HG02840 (cell line): ENCODE data around the gene MDH1B.

Experiments used
- ATAC-seq: cut with Tn5 transposase; IDR thresholded peaks from one replicate; pipeline ENCODE4 v1.9.1; 2021; ENCODE audit warnings: mild to moderate bottlenecking, moderate library complexity, moderate number of reproducible peaks; ENCODE audit not compliant: unreplicated experiment, low FRiP score

Gene MDH1B

DNA sequence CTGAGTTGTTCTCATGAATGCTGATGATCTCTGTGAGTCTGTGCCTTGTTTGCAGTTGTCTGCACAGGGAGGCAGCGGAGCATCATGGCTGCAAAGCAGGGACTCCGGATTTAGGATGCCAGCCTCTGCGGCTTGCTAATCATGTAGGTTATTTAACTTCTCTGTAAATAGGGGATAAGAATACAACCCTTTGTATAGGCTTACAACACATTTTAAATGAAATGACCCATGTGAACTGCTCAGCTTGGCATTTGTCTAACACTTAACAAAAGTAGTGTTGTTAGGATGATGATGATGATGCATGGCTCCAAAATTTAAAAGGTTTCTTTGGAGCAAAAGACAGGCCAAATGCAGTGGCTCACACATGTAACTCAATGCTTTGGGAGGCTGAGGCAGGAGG lies 66.3 kb downstream of the MDH1B start:
- no peak for ATAC-seq

DNA sequence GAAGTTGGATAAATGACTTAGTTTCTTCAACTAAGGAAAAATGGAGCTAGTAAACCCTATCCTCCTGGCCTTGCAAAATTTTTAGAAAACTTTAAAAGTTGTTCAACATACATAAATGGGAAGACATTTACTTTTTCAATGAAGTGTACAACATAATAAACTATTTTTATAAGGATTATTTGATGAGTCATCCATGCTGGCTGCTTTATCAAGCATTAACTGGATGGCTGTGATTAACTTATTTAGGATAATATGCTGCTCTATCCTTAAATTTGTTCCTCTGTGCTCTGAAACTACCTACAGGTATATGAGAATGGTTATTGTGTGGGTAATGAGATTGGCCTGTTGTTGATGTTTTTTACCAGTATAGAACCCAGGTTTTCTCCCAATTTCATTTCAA lies 68.2 kb downstream of the MDH1B start:
- ATAC-seq: no peak

DNA sequence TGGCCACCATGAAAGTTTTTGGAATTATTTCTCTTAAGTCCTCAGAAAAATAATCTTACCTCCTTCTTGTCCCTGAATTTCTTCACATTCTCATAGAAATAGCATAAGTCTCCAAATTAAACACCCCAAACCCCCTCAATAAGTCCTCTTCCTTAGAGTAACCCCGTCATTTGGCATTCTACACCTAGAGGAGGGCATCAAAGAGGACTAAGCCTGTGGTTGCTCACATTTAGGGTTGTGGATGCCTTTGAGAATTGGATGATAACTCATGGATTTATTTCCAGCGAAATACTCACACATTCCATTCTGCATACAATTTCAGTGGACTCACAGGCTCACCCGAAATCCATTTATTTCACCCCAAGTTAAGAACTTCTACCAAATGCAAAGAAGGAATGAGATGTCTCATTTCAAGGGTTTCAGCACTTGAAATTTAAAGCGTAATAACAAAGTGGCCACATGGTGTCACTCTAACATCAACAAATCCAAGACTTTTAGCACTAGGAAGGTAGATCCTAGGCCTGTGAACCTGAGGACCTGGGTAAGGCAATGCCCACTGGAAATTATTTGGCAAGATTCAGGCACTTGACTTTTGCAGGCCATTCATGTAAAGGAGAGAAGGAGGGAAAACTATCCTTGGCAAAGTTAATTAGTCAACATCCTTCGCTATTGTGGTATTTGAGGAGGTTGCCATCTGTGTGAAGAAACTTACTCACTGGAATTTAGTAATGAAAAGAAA lies 71.6 kb downstream of the MDH1B start:
- ATAC-seq: no peak

DNA sequence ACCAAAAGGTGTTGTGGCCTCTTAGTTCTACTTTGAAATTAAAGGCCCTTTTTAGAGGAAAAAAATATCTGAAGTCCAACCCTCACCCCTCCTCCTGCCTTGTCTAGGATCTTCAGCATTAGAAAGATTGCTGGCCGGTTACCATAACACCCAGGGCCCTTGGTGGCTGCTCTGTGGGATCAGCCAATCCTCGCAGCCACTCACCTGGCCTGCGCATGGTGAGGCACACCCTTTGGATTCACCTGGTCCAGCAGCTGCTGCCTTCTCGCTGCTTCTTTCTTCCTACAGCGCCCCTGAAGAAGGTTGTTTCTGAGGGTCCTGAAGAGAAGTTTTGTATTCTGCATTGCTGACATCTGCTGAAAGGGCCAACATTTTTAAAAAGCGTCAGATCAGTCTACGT lies 72.2 kb downstream of the MDH1B start:
- ATAC-seq: no peak

DNA sequence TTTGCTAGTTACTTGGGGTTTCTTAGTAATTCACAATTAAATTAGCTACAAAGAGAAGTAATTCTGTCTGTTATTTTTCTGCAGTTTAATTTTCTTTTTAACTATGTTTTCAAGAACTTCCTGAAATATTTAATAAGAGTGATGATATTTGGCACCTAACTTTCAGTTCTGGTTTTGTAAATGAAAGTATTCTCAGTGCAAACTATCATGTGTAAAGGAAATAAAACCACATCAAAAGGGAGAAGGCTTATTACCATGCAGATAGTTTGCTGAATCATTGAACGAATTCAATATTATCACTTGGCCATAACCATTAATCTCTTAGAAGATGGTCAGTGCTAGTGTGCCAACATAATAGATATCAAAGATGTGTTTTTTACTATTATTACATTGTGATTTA lies 76.1 kb downstream of the MDH1B start:
- no peak for ATAC-seq

DNA sequence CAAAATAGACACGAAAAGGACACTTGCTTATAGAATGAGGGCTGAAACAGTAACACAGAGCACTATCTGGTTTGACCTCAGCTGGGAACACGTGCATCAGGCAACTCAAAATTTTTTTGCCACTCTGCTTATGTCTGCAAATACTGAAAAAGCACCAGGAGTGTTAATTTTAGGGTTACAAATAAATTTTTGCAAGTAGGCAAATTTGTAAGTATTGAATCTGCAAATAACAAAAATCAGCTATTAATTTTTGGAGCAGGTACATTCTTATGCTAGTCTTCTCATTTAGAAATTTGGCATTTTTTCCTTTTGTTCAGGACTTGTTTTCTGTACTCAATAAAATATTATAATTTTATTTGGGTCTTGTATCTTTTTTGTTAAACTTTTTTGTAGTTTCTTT lies 76.7 kb downstream of the MDH1B start:
- no peak for ATAC-seq
